ENCODE measurements around the gene CMTM1.

CMTM1 gene

GRCh38 chr16:66549284-66550131, 16.7 kb upstream of the CMTM1 start, which contains the start of gene TK2:
TSS of gene TK2 (minus strand) at chr16:66550122. CDS start at chr16:66550061, 61 bp downstream.
- Histone ChIP-seq H3K9me3 (no peaks in the 10 kb centered on the region), H3K27me3 (no peaks in the 10 kb centered on the region), H3K4me3 (peak within 1 kb of the TSS; percentile 64 to 81), H3K36me3 (peaks cover 0 to 23% (median 0%) of the 10 kb centered on the region in 3 donors), H3K4me1 (peaks cover 0 to 60% (median 46%) of the 10 kb centered on the region in 4 donors), H3K27ac (peak within 1 kb of the TSS; percentile 90 to 96)
- intact Hi-C loops (cut with DNase I; ENCODE audit: low total_unique reads) = loop anchor here (5.0 to 10.0 kb wide), 2 partner anchors 72 to 325 kb away; no protein-coding TSS in a partner anchor
- peak in 1 of 2 experiments; percentile 17 for TF ChIP-seq CTCF (IDR thresholded peaks at IDR 0.05)
- peak; percentile 33 to 82 for DNase-seq

DNA sequence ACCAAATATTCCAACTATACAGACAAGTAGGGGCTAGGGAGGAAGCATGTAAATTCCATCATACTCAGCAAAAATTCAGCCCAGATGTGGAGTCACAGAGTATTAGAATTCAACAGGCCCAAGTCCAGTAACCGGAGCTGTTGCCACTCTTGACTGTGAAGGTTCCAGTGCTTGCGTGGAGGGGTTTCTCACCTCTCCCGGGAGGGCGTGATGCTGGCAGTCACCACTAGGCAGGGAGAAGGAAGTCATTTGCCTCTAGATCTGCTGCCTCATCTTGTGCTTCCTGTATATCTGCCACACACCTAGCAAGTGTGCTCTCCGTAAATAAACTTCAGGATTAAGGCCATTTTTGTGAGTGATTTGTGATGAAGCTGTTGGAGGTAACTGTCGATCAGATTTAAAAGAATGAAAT, 14.9 kb upstream of the CMTM1 start:
- peaks cover 0 to 12% (median 0%) of the 10 kb centered on the region in 3 donors for H3K36me3 ChIP-seq
- intact Hi-C loops (cut with DNase I; ENCODE audit: low total_unique reads) = loop anchor here (5.0 kb wide), 1 partner anchor 74 kb away; no protein-coding TSS in a partner anchor
- no peaks in the 10 kb centered on the region for H3K27me3 ChIP-seq
- DNase-seq = no peak
- peaks cover 0 to 60% (median 49%) of the 10 kb centered on the region in 4 donors for H3K4me1 ChIP-seq
- peak overlapping the region; percentile 93 to 96 for H3K27ac ChIP-seq
- TF ChIP-seq CTCF (IDR thresholded peaks at IDR 0.05) = peak; percentile 11 to 17
- H3K4me3 ChIP-seq = peak overlapping the region; percentile 60 to 66
- H3K9me3 ChIP-seq = no peaks in the 10 kb centered on the region

DNA sequence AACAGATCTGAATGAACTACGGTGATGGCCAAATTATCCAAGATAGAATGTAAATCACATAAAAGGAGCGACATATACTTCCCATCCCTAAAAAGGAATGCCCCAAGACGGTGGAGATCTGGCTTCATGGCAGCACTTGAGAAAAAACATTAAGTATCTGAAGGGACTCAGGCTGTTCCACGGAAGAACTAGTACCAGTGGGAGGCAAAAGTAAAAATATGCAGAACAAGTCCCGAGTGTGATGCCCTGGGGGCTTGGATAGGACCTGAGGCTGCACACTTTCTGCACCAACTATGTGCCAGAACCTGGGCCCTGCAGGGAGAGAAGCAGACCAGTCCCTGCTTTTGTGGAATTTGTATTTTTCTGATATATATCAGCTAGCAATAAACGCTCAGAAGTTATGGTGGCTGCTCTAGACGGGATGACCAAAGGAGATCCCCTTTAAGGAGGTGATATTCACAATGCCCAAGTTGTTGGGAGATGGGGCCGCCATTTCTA, 14.4 kb upstream of the CMTM1 start:
- Histone ChIP-seq H3K36me3 (peaks cover 0 to 10% (median 0%) of the 10 kb centered on the region in 3 donors), H3K9me3 (no peaks in the 10 kb centered on the region), H3K27ac (peak overlapping the region; percentile 93 to 96), H3K4me3 (peak overlapping the region; percentile 60 to 66), H3K4me1 (peaks cover 0 to 65% (median 50%) of the 10 kb centered on the region in 4 donors), H3K27me3 (no peaks in the 10 kb centered on the region)
- intact Hi-C loops (cut with DNase I; ENCODE audit: low total_unique reads) = loop anchor here (5.0 kb wide), 1 partner anchor 75 kb away; no protein-coding TSS in a partner anchor
- DNase-seq = no peak
- no peak for TF ChIP-seq CTCF (IDR thresholded peaks at IDR 0.05)

- Histone ChIP-seq H3K4me3 (peak within 1 kb of the TSS; percentile 60 to 66), H3K27ac (peak within 1 kb of the TSS; percentile 93 to 96), H3K4me1 (peaks cover 0 to 70% (median 46%) of the 10 kb centered on the region in 4 donors), H3K36me3 (peaks cover 0 to 9% (median 0%) of the 10 kb centered on the region in 3 donors), H3K27me3 (no peaks in the 10 kb centered on the region), H3K9me3 (no peaks in the 10 kb centered on the region)
- DNase-seq = peak; percentile 83 to 94
- intact Hi-C loops (cut with DNase I; ENCODE audit: low total_unique reads) = loop anchor here (5.0 kb wide), 1 partner anchor 75 kb away; no protein-coding TSS in a partner anchor
- no peak for TF ChIP-seq CTCF (IDR thresholded peaks at IDR 0.05)
Observed at GRCh38 chr16:66552286-66553177, 13.7 kb upstream of the CMTM1 start, which contains the start of gene CKLF. TSS of gene CKLF (plus strand) at chr16:66552576. CDS start at chr16:66552716, 140 bp downstream.

GRCh38 chr16:66553223-66553622, 13.0 kb upstream of the CMTM1 start:
- H3K27ac ChIP-seq = peak overlapping the region in 1 of 2 donors; percentile 93
- no peak for DNase-seq
- peaks cover 0 to 7% (median 0%) of the 10 kb centered on the region in 3 donors for H3K36me3 ChIP-seq
- H3K27me3 ChIP-seq = no peaks in the 10 kb centered on the region
- intact Hi-C loops (cut with DNase I; ENCODE audit: low total_unique reads) = loop anchor here (5.0 kb wide), 1 partner anchor 76 kb away; no protein-coding TSS in a partner anchor
- H3K9me3 ChIP-seq = no peaks in the 10 kb centered on the region
- H3K4me3 ChIP-seq = peak overlapping the region; percentile 60 to 66
- no peak for TF ChIP-seq CTCF (IDR thresholded peaks at IDR 0.05)
- H3K4me1 ChIP-seq = peaks cover 0 to 63% (median 39%) of the 10 kb centered on the region in 4 donors

All from tibial artery (tissue), 4 donors.